Measurements from ENCODE around the gene PRKX.

- TF ChIP-seq, protein P1, sequence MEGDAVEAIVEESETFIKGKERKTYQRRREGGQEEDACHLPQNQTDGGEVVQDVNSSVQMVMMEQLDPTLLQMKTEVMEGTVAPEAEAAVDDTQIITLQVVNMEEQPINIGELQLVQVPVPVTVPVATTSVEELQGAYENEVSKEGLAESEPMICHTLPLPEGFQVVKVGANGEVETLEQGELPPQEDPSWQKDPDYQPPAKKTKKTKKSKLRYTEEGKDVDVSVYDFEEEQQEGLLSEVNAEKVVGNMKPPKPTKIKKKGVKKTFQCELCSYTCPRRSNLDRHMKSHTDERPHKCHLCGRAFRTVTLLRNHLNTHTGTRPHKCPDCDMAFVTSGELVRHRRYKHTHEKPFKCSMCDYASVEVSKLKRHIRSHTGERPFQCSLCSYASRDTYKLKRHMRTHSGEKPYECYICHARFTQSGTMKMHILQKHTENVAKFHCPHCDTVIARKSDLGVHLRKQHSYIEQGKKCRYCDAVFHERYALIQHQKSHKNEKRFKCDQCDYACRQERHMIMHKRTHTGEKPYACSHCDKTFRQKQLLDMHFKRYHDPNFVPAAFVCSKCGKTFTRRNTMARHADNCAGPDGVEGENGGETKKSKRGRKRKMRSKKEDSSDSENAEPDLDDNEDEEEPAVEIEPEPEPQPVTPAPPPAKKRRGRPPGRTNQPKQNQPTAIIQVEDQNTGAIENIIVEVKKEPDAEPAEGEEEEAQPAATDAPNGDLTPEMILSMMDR (IDR thresholded peaks at IDR 0.05): no peak
- no peak for TF ChIP-seq POLR2A (IDR thresholded peaks at IDR 0.05)
Measured at GRCh38 chrX:3655181-3655580, 58.3 kb downstream of the PRKX start.
